ENCODE data around the gene EEF2KMT.

EEF2KMT gene

GRCh38 chr16:5040451-5040850, 57.1 kb downstream of the EEF2KMT start:
- DNase-seq, result no peak

- DNase-seq, result no peak
Observed at GRCh38 chr16:5036228-5037156, 61.1 kb downstream of the EEF2KMT start.

GRCh38 chr16:5035909-5036227, 61.7 kb downstream of the EEF2KMT start:
- DNase-seq, result no peak
